IMR-90 (cell line): ENCODE data around the gene CRLF2. TPM values are rescaled to one million over a fixed set of nuclear protein-coding genes. Genes with fewer than 3 reads are reported as not detected.

Experiments
- ATAC-seq: fragments of 200-7000 bp; cut with Tn5 transposase; 2 replicates; pipeline ENCODE4 v1.9.1; 2020; ENCODE audit warnings: low read depth, mild to moderate bottlenecking, moderate library complexity
- BruUV-seq: library from RNA; stranded (reverse); fragments of 400-500 nt; replicated peaks from 2 replicates; lab custom pipeline; 2021; lab: Mats Ljungman, UMichigan
- CTCF ChIA-PET: fragments of 300-600 bp; formaldehyde crosslinking; extraction: SDS; loops from one replicate; lab custom pipeline; 2021; ENCODE audit warnings: antibody characterized with exemption; lab: Yijun Ruan, JAX
- POLR2A ChIA-PET: fragments of 300-600 bp; sonication (Branson Sonifier 250); formaldehyde crosslinking; loops from one replicate; lab custom pipeline; 2022; ENCODE audit warnings: antibody characterized with exemption; ENCODE audit not compliant: unreplicated experiment; lab: Charles Lee
- DNase-seq: peaks from one replicate; pipeline ENCODE4 v3.0.0; 2013
- H2AFZ ChIP-seq: replicated peaks from 2 replicates; pipeline ENCODE3; 2013; ENCODE audit warnings: low read length, mild to moderate bottlenecking; ENCODE audit not compliant: poor library complexity
- H2AK5ac ChIP-seq: 2 replicates; pipeline ENCODE4 v1.6.1; 2013; ENCODE audit warnings: low read depth, low read length, inconsistent platforms
- H2AK9ac ChIP-seq: replicated peaks from 2 replicates; pipeline ENCODE3; 2013; ENCODE audit warnings: mild to moderate bottlenecking, low read depth, low read length, moderate library complexity; ENCODE audit not compliant: poor library complexity
- H2BK120ac ChIP-seq: 2 replicates; pipeline ENCODE4 v1.6.1; 2013; ENCODE audit warnings: low read depth, low read length, inconsistent platforms
- H2BK15ac ChIP-seq: 3 replicates; pipeline ENCODE4 v1.6.1; 2013; ENCODE audit warnings: low read depth, low read length, inconsistent platforms
- H2BK20ac ChIP-seq: 2 replicates; pipeline ENCODE4 v1.6.1; 2013; ENCODE audit warnings: low read depth, mild to moderate bottlenecking, inconsistent platforms, low read length, moderate library complexity
- H2BK5ac ChIP-seq: 2 replicates; pipeline ENCODE4 v1.6.1; 2013; ENCODE audit warnings: mild to moderate bottlenecking, low read depth, low read length, inconsistent platforms; ENCODE audit not compliant: poor library complexity, severe bottlenecking
- H3K14ac ChIP-seq: replicated peaks from 2 replicates; pipeline ENCODE4 v1.6.1; 2013; ENCODE audit warnings: low read depth, low read length, inconsistent platforms
- H3K18ac ChIP-seq: 2 replicates; pipeline ENCODE4 v1.6.1; 2013; ENCODE audit warnings: low read depth, low read length, control low read depth
- H3K23ac ChIP-seq: 2 replicates; pipeline ENCODE4 v1.6.1; 2013; ENCODE audit warnings: low read depth, low read length, inconsistent platforms
- H3K27ac ChIP-seq: 2 replicates; pipeline ENCODE4 v1.5.1; 2013; ENCODE audit warnings: mild to moderate bottlenecking, control low read depth, low read length; ENCODE audit not compliant: insufficient read depth
- H3K27me3 ChIP-seq: 2 replicates; pipeline ENCODE4 v1.6.1; 2013; ENCODE audit warnings: low read length; ENCODE audit not compliant: control insufficient read depth, insufficient read depth
- H3K36me3 ChIP-seq: 2 replicates; pipeline ENCODE4 v1.6.1; 2013; ENCODE audit warnings: low read length, mixed read lengths; ENCODE audit not compliant: control insufficient read depth, insufficient read depth
- H3K4ac ChIP-seq: 2 replicates; pipeline ENCODE4 v1.6.1; 2013; ENCODE audit warnings: low read depth, low read length, inconsistent platforms
- H3K4me1 ChIP-seq: 2 replicates; pipeline ENCODE4 v1.6.1; 2013; ENCODE audit warnings: low read length, mixed read lengths; ENCODE audit not compliant: control insufficient read depth, insufficient read depth
- H3K4me2 ChIP-seq: 2 replicates; pipeline ENCODE4 v1.6.1; 2013; ENCODE audit warnings: low read depth, mild to moderate bottlenecking, control low read depth, low read length, moderate library complexity
- H3K4me3 ChIP-seq: 2 replicates; pipeline ENCODE4 v1.5.1; 2013; ENCODE audit warnings: low read depth, mild to moderate bottlenecking, control low read depth, low read length, moderate library complexity; ENCODE audit not compliant: insufficient read depth
- H3K56ac ChIP-seq: 2 replicates; pipeline ENCODE4 v1.6.1; 2013; ENCODE audit warnings: low read length, inconsistent platforms; ENCODE audit not compliant: insufficient read depth; ENCODE audit errors: extremely low read depth
- H3K79me1 ChIP-seq, 2 experiments: 2 replicates each; pipeline ENCODE4 v1.6.1; 2013; ENCODE audit warnings: low read length in 2 of 2, inconsistent platforms in 1 of 2, low read depth in 1 of 2
- H3K9ac ChIP-seq: 2 replicates; pipeline ENCODE4 v1.6.1; 2013; ENCODE audit warnings: low read depth, low read length, control low read depth
- H3K9me1 ChIP-seq: 2 replicates; pipeline ENCODE4 v1.6.1; 2013; ENCODE audit warnings: low read length, inconsistent platforms; ENCODE audit not compliant: insufficient read depth
- H3K9me3 ChIP-seq: 2 replicates; pipeline ENCODE4 v1.6.1; 2013; ENCODE audit warnings: low read length; ENCODE audit not compliant: control insufficient read depth, insufficient read depth
- H4K20me1 ChIP-seq: 2 replicates; pipeline ENCODE4 v1.6.1; 2013; ENCODE audit warnings: low read length, inconsistent platforms; ENCODE audit not compliant: insufficient read depth
- H4K5ac ChIP-seq: 2 replicates; pipeline ENCODE4 v1.6.1; 2013; ENCODE audit warnings: mild to moderate bottlenecking, low read depth, low read length, control low read depth
- H4K8ac ChIP-seq, 2 experiments: 2 replicates each; pipeline ENCODE4 v1.6.1; 2013; ENCODE audit warnings: low read depth in 2 of 2, low read length in 2 of 2, control low read depth in 1 of 2, inconsistent platforms in 1 of 2
- H4K91ac ChIP-seq: 2 replicates; pipeline ENCODE4 v1.6.1; 2013; ENCODE audit warnings: low read depth, low read length, inconsistent platforms; ENCODE audit not compliant: insufficient read depth
- BHLHE40 ChIP-seq: fragments of 150-350 bp; IDR thresholded peaks from 2 replicates; pipeline ENCODE4 v1.6.1; 2016; ENCODE audit warnings: mild to moderate bottlenecking, low read depth, low read length
- CEBPB ChIP-seq: IDR thresholded peaks from 2 replicates; pipeline ENCODE4 v1.6.1; 2012; ENCODE audit warnings: low read depth, low read length, improper control_type of control experiment
- CHD1 ChIP-seq: IDR thresholded peaks from 2 replicates; pipeline ENCODE4 v1.6.1; 2012; ENCODE audit warnings: low read depth, low read length, improper control_type of control experiment
- FOS ChIP-seq: fragments of 150-350 bp; IDR thresholded peaks from 2 replicates; pipeline ENCODE4 v1.6.1; 2016; ENCODE audit warnings: low read depth, low read length
- MAFK ChIP-seq: IDR thresholded peaks from 2 replicates; pipeline ENCODE4 v1.6.1; 2012; ENCODE audit warnings: low read depth, low read length, improper control_type of control experiment
- MAZ ChIP-seq: IDR thresholded peaks from 2 replicates; pipeline ENCODE4 v1.6.1; 2012; ENCODE audit warnings: low read depth, mild to moderate bottlenecking, low read length, improper control_type of control experiment, moderate library complexity, borderline replicate concordance
- MXI1 ChIP-seq: IDR thresholded peaks from 2 replicates; pipeline ENCODE4 v1.6.1; 2012; ENCODE audit warnings: low read depth, mild to moderate bottlenecking, low read length, moderate library complexity, borderline replicate concordance
- NFE2L2 ChIP-seq: fragments of 150-350 bp; IDR thresholded peaks from 2 replicates; pipeline ENCODE4 v1.6.1; 2016; ENCODE audit warnings: low read depth, mild to moderate bottlenecking, low read length
- POLR2A ChIP-seq: IDR thresholded peaks from 2 replicates; pipeline ENCODE4 v1.6.1; 2012; ENCODE audit warnings: mild to moderate bottlenecking, low read depth, low read length
- RAD21 ChIP-seq: IDR thresholded peaks from 2 replicates; pipeline ENCODE4 v1.6.1; 2012; ENCODE audit warnings: low read length, improper control_type of control experiment
- RCOR1 ChIP-seq: IDR thresholded peaks from 2 replicates; pipeline ENCODE4 v1.6.1; 2012; ENCODE audit warnings: mild to moderate bottlenecking, low read length, improper control_type of control experiment; ENCODE audit not compliant: insufficient replicate concordance
- RFX5 ChIP-seq: IDR thresholded peaks from 2 replicates; pipeline ENCODE4 v1.8.0; 2012; ENCODE audit warnings: low read depth, mild to moderate bottlenecking, low read length, moderate library complexity
- SMC3 ChIP-seq: fragments of 150-350 bp; IDR thresholded peaks from 2 replicates; pipeline ENCODE4 v1.6.1; 2016; ENCODE audit warnings: low read depth, mild to moderate bottlenecking, antibody characterized with exemption, low read length, moderate library complexity
- USF2 ChIP-seq: fragments of 150-350 bp; IDR thresholded peaks from 2 replicates; pipeline ENCODE4 v1.6.1; 2017; ENCODE audit warnings: mild to moderate bottlenecking, antibody characterized with exemption, low read length, low read depth
- WGBS, 2 experiments: methylation state at CpG; one replicate each; pipeline versions ENCODE4 v1.1.5 to v1.1.7; 2013; ENCODE audit warnings: missing lambda C conversion rate in 2 of 2; ENCODE audit not compliant: insufficient read length in 1 of 2; ENCODE audit errors: extremely low coverage in 2 of 2; 5-methylcytosine and 5-hydroxymethylcytosine counted together
- dilution Hi-C: fragments of 300-500 bp; cut with HindIII; formaldehyde crosslinking; loops from one replicate; pipeline ENCODE4 v1.14.3; 2018; ENCODE audit warnings: low sequenced_read_pairs; ENCODE audit not compliant: unreplicated experiment
- in situ Hi-C: fragments of 300-500 bp; cut with MboI; formaldehyde crosslinking; loops from 3 replicates; pipeline ENCODE4 v1.14.3; 2019; ENCODE audit warnings: low sequenced_read_pairs, inconsistent platforms, mixed read lengths
- intact Hi-C: fragments of 100-400 bp; cut with micrococcal nuclease; formaldehyde crosslinking; loops from 2 replicates; pipeline ENCODE4 v1.10.0; 2022
- polyA plus RNA-seq, 3 experiments: library from polyadenylated mRNA; depleted of rRNA; stranded (reverse); fragments of >200 nt; gene quantifications; 2 replicates each; pipeline ENCODE4 v1.2.3, GENCODE V29; 2012; ENCODE audit warnings: low replicate concordance in 1 of 3
- total RNA-seq: library from RNA; depleted of rRNA; stranded (reverse); fragments of >200 nt; gene quantifications from 2 replicates; pipeline ENCODE4 v1.2.3, GENCODE V29; 2012
- TF ChIP-seq, protein P1 (sequence below): fragments of 150-350 bp; IDR thresholded peaks from 2 replicates; pipeline ENCODE4 v1.6.1; 2016; ENCODE audit warnings: low read depth, mild to moderate bottlenecking, low read length, moderate library complexity, borderline replicate concordance
- TF ChIP-seq, protein P2 (sequence below): conservative IDR thresholded peaks from 2 replicates; pipeline ENCODE4 v1.5.1; 2012; ENCODE audit warnings: mild to moderate bottlenecking, low read depth, low read length, improper control_type of control experiment

Gene CRLF2
- total and polyA plus RNA-seq, 2 of the 4 experiments (the other 2 are of a cell fraction) = not detected

GRCh38 chrX:1170243-1170642, 42.2 kb downstream of the CRLF2 start:
- WGBS, 2 experiments = 29% methylated on average over 5 of the region's 11 CpGs; no CpG with 5 or more reads in 1 of the 2 experiments
- Histone ChIP-seq H3K4me3 (no peak overlapping the region), H3K4me2 (no peak overlapping the region), H3K27ac (no peak overlapping the region), H3K4me1 (no peaks in the 10 kb centered on the region), H3K4ac (no peak overlapping the region), H2AFZ (no peak overlapping the region), H2BK120ac (no peak overlapping the region), H3K18ac (no peak overlapping the region), H3K36me3 (no peaks in the 10 kb centered on the region), H3K23ac (no peak overlapping the region), H2BK5ac (no peak overlapping the region), H3K9me1 (no peaks in the 10 kb centered on the region), H2BK15ac (no peak overlapping the region), H3K56ac (no peak overlapping the region), H4K8ac (no peak overlapping the region), H3K79me1 (no peaks in the 10 kb centered on the region), H4K5ac (no peak overlapping the region), H3K27me3 (no peaks in the 10 kb centered on the region), H2AK5ac (no peak overlapping the region), H2AK9ac (no peak overlapping the region), H2BK20ac (no peak overlapping the region), H3K9ac (no peak overlapping the region), H3K14ac (no peak overlapping the region), H3K9me3 (no peaks in the 10 kb centered on the region; the same call in none of the 2 replicates), H4K20me1 (no peaks in the 10 kb centered on the region), H4K91ac (no peak overlapping the region)
- dilution Hi-C loops = no loop called here
- DNase-seq (no peak), ATAC-seq (no peak)
- intact Hi-C loops = no loop called here
- in situ Hi-C loops = no loop called here
- ChIA-PET CTCF (no interaction called here), POLR2A (no interaction called here)
- TF ChIP-seq POLR2A (no peak), CHD1 (no peak), RCOR1 (no peak), FOS (no peak), MAZ (no peak), SMC3 (no peak), CEBPB (no peak), BHLHE40 (no peak), RAD21 (no peak), MXI1 (no peak), USF2 (no peak), RFX5 (no peak), MAFK (no peak), NFE2L2 (no peak)
- TF ChIP-seq, protein P1, sequence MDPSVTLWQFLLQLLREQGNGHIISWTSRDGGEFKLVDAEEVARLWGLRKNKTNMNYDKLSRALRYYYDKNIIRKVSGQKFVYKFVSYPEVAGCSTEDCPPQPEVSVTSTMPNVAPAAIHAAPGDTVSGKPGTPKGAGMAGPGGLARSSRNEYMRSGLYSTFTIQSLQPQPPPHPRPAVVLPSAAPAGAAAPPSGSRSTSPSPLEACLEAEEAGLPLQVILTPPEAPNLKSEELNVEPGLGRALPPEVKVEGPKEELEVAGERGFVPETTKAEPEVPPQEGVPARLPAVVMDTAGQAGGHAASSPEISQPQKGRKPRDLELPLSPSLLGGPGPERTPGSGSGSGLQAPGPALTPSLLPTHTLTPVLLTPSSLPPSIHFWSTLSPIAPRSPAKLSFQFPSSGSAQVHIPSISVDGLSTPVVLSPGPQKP = no peak
- TF ChIP-seq, protein P2, sequence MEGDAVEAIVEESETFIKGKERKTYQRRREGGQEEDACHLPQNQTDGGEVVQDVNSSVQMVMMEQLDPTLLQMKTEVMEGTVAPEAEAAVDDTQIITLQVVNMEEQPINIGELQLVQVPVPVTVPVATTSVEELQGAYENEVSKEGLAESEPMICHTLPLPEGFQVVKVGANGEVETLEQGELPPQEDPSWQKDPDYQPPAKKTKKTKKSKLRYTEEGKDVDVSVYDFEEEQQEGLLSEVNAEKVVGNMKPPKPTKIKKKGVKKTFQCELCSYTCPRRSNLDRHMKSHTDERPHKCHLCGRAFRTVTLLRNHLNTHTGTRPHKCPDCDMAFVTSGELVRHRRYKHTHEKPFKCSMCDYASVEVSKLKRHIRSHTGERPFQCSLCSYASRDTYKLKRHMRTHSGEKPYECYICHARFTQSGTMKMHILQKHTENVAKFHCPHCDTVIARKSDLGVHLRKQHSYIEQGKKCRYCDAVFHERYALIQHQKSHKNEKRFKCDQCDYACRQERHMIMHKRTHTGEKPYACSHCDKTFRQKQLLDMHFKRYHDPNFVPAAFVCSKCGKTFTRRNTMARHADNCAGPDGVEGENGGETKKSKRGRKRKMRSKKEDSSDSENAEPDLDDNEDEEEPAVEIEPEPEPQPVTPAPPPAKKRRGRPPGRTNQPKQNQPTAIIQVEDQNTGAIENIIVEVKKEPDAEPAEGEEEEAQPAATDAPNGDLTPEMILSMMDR = no peak
- BruUV-seq = no TSS peak
